Stimulated activated CD8-positive, alpha-beta memory T cell treated with anti-CD3 and anti-CD28 coated beads, Interleukin-4, amount 100 ng/mL, for 24 hours (primary cell): Measurements from ENCODE around the gene FHAD1.

Experiments
- DNase-seq: peaks from one replicate; pipeline ENCODE4 v3.0.0-alpha.2; 2020; ENCODE audit warnings: low read depth

FHAD1 gene

DNA sequence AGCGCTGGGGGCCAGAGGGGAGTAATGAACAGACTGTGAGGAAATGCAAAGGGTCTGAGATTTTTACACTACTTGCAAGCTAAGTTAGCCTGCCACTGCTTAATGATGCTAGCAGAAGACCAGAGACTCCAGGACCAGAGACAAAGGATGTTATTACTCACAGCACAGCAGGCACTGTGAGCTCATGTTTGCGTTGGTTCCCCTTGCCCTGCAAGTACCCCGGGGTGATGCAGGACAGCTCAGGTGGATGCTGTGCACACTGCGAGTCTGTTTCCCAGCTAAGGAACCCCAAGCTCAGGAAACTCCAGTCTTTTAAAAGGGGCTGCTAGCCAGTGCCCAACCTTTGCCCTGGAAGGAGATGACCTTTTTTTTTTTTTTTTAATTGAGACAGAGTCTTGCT is 1.2 kb downstream of the FHAD1 start:
- DNase-seq = no peak

DNA sequence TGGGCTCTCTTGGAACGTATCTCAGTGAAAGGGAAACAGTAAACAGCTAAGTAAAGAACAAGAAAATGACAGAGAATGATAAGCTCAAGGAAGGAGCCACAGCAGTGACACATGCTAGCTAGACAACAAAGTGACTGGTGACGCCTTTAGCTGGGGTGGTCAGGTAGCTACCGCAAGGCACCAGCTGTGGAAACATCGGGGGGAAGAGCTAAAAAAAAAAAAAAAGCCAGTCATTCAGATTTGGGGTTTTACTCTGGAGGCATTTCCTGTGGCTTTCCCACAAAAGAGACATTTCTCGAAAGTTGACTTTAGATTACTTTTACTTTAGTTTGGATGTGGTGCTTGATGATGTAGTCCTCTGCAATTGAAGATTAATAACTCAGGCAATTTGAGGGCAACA is 2.1 kb downstream of the FHAD1 start:
- peak; percentile 37 for DNase-seq

DNA sequence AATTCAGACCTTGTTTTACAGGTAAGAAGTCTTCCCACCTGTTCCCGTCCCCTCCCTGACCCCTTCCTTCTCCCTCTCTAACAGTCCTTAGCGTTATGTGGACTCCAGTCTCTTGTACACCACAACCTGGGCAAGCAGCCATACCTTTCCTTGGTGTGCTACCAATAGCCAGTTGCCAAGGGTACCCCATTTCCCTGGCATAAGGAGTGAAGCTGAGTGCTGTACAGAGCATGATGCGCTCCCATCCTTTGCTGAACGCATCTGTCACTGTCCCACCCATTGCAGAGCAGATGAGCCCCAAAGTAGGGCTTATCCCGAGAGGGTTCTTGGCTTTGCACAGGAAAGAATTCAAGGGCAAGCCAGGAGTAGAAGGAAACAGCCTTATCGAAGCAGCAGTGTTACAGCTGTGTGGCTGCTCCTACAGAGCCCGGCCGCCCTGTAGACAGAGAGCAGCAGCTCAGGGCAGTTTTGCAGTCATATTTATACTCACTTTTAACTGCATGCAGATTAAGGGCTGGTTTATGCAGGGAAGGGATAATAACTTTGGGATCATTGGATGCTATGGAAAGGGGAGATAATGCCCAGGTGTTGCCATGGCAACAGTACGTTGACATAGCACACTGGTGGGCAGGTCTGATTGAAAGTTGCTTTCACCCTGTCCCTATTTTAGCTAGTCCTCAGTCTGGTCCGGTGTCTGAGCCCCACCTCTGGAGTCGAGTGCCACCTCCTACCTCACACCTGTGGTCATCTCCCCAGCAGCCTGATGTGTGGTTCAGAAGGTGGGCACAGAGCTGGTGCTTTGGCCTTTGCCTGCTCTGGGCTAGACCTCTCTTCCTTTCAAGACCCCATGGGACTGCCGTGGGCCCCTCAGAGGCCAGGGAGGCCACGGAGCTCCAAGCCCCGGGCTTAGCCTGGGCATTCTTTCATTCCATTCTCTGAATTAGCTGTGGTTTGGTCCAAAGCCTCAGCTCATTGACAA is 5.1 kb downstream of the FHAD1 start:
- no peak for DNase-seq

DNA sequence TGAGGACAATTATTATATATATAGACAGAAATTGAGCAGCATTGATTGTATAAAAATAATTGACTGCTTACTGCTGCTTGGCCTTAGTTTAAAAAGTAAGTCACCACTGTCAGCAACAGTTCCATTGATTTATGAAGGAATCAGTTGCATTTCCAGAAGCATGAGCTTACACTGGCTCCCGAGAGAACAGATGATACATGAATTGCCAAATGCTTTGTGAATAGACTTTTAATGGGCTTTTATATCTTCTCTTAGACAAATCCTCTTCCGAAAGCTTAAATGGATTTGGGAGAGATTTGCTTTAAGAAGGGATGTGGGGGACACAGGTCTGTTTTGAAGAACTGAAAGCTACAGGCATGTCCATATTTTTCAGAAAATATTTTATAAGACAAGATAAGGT is 7.5 kb downstream of the FHAD1 start:
- DNase-seq = no peak

DNA sequence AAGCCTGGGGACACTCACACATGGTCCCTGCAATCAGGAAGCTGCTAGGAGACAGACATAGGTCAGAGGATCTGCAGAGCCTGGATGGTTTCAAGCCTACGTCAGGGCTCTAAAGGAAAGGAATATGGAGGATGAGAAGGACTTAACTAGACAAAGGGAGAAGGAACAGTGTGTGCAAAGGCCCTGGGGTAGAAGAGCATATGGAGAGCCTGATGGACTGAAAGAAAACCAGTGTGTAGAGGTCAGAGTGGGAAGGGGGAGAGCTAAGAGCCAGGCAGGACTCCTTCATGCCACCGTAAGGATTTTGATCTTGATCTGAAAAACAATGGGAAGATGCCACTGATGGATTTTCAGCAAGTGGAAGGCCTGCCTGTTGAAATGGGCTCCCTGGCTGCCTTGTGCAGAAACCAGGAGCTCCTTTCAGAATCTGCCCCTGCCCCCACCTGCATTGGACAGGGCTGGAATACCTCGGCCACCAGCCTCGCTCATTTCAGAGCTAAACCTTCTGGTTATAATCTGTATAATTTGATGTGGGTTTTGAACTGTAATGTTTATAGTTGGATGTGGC is 8.6 kb downstream of the FHAD1 start:
- DNase-seq = no peak

DNA sequence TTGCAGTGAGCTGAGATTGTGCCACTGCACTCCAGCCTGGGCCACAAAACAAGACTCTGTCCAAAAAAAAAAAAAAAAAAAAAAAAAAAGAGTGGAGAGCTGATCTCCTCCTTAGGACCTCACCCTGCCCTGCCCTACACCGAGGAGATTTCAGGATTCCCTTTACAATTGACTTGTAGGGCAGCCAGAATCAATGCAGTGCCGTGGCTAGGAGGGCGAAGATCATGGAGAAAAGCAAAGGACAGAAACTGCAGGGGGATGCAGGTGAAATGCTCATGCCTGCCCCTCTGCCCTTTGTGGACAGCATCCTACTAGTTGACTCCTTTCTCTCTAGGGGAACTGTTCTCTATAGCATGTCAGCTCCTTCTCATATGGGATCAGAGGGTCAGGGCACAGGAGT is 9.6 kb downstream of the FHAD1 start:
- DNase-seq = no peak

DNA sequence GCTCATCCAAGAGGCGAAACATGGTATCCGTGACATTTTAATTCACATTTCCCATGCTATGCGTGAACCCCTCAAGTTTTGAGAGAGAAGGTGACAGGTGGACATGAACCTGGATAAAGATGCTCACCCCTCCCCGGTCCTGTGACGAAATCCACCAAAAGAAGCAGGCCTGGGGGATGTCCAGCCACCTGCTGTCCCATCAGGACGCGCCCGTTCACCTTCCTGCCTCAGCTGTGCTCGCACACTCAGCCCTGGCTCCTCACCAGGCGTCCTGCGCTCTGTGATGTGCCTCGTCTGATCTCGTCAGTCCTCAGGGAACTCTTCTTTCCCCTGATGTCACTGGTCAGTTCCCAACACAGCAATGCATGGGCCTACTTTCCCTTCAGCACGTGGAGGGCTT is 10.3 kb downstream of the FHAD1 start:
- no peak for DNase-seq

DNA sequence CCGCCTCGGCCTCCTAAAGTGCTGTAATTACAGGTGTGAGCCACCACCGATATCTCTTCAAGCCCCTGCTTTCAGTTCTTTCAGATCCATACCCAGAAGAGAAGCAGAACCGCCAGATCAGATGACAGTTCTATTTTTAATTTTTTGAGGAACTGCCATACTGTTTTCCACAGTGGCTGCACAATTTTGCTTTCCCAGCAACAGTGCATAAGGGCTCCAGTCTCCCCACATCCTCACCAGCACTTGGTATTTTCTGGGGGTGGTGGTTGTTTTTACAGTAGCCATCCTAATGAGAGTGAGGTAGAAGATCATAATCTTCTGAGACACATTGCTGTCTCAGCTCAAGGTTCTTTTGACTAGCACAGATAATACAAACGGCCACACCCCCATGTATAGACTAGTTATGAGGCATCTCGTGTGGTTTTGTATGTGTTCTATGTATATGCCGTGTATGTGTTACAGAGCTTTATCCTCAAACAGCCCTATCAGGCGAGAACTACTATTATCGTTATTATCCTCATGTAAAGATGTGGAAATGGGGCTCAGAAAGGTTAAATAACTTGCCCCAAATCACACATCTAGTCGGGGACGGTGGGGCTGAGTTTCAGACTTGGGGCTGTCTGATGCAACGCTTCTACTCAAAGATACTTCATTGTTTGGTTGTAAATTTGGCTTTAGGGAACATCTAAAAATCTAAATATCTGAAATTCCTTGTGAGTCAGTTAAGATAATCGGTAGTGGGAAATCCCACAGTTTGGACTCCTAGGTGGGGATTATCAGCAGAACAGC is 12.0 kb downstream of the FHAD1 start:
- no peak for DNase-seq

DNA sequence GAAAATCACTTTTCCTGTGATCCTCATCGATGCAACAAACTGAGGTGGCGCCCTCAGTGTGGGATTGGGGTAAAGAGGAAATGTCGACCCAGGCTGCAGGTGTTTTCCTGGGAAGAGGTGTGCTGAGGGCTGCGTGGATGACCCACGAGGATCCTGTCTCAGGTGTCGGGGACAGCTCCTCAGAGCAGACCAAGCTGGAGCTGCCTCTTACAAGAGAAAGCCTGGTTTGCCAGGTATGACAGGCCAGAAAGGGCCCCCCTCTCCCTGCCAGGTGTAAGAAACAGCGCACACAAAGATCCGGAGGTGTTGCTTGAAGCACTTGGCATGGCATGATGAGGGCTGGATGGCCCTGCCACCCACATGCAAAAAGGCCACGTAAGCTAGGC is 12.6 kb downstream of the FHAD1 start:
- no peak for DNase-seq

DNA sequence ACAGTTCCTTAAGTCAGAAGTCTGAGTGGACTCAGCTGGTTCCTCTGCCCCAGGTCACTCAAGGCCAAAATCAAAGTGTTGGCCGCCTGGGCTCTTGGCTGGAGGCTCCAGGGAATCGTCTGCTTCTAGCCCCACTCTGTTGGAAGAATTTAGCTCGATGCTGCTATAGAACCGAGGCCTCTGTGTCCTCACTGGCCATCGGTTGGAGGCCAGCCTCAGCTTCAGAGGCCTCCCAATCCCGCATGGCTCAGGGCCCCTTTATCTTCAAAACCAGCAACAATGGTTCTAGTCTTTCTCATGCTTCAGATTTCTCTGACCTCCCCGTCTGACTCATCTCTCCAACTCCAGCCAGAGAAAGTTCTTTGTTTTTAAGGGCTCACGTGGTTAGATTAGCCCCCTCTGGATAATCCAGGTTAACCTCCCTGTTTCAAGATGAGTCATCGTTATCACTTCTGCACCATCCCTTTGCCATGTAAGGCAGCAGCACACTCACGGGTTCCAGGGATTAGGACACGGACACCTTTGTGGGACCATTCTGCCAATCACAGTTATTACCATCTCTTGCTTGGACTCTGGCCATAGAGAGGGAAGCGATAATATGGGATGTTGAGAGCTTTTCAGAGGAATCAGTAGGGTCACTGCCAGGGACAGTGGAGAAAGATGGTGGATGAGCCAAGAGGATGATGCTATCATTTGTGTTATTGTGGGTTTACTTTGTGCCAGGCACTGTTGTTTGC is 13.6 kb downstream of the FHAD1 start:
- no peak for DNase-seq

DNA sequence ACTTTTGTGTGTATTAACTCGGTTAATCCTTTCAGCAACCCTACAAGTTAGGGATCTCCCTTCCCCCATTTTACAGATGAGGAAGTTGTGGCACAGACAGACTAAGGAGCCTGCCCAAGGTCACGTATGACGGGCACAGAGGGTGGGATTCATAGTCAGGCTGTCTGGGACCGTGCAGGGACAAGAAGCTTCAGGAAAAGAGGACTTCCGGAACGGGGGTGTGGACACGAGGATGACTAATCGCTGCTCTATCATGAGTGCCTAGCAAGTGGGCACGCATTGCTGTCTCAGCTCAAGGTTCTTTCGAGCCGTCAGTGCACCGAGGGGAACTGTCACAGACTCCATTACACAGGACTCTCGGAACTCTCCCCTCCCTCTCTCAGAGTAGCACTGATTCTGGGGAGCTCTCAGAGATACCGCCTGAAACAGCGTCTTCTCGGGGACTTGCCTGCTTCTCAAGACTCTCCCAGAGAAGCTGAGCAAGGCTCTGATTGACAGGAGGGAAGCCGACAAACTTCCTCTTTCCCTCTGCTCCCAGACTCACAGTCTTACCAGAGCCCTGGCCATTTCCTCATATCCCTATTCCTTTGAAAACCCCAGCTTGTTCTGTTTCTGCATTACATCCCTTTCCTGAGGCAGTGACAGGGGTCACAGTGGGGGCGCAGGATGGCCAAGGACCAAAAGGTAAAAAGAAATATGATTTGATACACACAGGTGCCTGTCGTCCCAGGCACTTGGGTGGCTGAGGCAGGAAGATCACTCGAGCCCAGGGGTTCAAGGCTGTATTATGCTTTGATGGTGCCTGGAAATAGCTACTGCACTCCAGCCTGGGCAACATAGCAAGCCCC is 14.4 kb downstream of the FHAD1 start:
- no peak for DNase-seq

DNA sequence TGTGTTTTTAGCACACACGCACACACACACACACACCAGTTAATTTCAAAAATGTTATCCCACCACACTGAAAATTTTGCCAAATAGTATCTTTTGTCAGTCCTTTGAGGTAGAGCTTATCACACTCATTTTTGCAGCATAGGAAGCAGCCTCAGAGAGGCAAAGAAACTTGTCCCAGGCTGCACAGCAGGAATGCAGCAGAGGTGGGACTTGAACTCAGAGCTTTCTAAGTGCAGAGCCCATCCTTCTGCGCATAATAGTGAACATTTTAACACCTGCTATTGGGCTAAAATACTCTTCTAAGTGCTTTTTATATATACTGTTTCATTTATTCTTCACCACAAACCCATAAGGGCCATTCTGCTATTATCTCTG is 15.0 kb downstream of the FHAD1 start:
- no peak for DNase-seq

DNA sequence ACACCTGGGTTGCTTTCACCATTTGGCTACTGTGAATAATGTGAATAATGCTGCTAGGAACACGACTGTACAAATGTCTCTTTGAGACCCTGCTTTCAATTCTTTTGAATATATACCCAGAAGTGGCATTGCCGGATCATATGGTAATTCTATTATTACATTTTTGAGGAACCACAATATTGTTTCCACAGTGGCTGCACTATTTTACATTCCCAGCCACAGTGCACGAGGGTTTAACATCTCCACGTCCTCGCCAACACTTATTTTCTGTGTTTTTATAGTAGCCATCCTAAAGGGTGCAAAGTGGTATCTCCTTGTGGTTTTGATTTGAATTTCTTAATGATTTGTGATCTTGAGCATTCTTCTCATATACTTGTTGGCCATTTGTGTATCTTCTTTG is 15.7 kb downstream of the FHAD1 start:
- no peak for DNase-seq

DNA sequence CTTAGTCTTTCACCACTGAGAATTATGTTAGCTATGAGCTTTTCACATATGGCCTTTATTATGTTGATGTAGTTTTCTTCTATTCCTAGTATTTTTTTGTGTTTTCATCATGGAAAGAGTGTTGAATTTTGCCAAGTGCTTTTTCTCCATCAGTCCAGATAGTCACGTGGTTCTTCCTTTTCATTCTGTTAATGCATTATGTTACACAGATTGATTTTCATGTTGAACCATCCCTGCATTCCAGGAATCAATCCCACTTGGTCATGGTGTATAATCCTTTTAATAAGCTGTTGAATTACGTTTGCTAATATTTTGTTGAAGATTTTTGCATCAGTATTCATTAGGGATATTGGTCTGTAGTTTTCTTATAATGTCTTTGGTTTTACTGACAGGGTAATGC is 17.7 kb downstream of the FHAD1 start:
- no peak for DNase-seq

DNA sequence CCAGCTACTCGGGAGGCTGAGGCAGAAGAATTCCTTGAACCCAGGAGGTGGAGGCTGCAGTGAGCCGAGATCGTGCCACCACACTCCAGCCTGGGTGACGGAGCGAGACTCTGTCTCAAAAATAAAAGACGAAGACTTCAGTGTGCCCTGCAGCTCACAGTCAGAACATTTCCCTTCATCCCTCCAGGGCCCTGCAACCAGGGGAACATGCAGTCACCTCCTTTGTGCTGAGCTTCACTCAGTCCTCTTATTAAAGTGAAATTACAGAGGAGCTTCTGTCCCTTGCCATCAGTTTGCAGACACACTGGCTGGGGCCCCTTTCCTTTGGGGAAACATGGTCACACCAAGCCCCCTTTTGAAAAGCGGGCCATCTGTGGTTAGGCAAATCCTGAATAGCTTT is 24.2 kb downstream of the FHAD1 start:
- DNase-seq = no peak

DNA sequence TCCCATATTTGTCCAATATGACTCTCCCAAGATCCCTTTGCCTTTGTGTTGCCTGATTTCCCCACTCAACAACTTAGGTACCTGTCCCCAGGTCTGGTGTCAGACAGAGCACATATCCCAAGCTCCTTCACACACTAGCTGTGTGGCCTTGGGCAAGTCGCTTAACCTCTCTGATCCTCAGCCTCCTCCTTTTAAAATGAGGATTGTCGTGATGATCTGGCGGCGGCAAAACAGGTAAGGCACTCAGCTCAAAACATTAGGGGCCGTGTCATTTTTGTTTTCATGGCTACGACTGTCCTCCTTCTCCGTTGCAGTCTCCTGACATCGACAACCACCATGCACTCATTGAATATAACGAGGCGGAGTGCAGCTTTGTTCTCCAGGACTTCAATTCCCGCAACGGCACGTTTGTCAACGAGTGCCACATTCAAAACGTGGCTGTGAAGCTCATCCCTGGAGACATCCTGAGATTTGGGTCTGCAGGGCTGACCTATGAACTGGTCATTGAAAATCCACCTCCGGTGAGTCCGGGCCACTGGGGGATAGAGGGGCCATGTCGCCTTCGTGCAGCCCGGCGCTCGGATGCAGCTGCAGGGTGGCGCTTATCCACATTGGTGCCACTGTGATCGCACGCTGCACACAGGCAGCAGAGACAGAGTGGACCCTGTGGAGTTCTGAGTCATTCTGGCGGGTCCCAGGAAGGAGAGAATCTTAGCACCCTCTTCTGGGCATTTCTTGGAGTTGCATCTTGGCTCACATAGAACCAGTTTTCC is 25.2 kb downstream of the FHAD1 start:
- DNase-seq = no peak

DNA sequence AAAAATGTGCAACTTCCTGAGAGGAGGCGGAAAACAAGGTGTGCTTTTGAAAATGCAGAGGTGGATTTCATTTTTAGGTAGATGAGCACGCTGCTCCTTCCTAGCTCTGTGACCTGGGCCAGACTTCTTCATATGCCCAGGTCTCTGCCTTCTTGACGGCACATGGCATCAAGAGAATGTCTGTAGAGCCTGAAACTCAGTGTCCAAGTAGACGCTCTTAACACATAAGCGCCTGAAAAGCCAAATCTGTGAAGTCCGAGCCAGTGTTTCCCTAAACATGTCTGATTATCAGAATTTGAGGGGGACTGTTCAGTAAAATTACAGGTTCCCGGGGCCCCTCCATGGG is 25.7 kb downstream of the FHAD1 start:
- no peak for DNase-seq

DNA sequence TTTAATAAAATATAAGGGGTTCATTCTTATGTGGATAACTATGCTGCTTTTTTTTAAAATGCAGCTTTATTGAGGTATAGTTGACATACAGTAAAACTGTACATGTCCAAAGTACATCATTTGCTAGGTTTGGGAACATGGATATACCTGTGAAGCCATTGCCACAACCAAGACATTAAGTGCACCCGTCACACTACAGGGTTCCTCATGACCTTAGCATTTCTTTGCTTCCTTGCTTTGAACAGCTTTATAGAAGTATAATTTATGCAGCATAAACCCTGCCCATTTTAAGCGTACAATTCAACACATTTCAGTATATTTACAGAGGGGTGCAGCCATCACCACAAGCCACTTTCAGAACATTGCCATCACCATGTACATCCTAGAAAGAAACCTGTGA is 26.3 kb downstream of the FHAD1 start:
- DNase-seq = no peak

DNA sequence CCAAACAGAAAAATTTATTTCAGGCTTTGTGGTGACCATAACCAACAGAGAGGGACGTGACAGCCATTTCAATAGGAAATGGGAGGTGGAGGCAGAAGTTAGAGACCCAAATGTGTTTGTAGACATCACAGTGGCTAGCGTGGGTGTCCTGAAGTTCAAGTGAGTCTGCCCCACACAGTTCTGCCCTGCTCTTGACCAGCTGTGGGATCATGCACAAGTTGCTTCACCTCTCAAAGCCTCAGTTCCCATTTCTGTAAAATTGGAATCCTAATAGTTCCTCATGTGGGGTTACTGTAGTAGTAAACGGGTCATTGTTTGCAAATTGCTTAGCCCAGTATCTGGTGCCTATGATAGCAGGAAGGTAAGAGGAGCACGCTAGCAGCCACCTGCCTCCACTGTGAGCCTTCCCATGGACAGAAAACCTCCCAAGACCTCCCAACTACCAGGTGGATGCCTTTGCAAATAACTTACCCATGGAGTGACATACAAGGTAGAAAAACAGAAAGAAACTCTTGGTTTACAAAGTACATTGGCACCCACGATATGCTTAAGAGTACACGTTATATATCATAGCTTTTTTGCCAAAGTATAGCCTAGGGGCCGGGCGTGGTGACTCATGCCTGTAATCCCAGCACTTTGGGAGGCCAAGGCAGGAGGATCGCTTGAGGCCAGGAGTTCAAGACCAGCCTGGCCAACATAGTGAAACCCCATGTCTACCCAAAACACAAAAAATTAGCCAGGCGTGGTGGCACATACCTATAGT is 29.1 kb downstream of the FHAD1 start:
- no peak for DNase-seq
